ENCODE results near the gene SPRED2.

DNA sequence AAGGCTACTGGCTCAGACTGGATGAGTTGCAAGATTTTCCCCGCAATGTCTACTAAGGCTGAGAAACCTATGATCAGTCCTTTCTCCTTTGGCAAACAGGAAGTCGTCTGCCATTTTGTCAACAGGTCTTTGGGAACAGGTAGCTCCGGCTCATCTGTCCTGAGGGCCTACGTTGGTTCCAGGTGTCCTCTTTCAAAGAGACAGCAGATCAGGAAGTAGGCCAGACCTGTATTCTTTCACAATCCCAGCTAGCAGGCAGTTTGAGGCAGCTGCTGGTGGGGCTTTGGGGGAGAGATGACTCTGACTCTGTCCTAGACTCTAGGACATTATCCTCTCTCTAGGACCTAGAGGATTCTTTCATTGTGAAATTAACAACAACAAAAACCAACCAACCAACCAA is 106.1 kb downstream of the SPRED2 start:
- TF ChIP-seq, protein P1, sequence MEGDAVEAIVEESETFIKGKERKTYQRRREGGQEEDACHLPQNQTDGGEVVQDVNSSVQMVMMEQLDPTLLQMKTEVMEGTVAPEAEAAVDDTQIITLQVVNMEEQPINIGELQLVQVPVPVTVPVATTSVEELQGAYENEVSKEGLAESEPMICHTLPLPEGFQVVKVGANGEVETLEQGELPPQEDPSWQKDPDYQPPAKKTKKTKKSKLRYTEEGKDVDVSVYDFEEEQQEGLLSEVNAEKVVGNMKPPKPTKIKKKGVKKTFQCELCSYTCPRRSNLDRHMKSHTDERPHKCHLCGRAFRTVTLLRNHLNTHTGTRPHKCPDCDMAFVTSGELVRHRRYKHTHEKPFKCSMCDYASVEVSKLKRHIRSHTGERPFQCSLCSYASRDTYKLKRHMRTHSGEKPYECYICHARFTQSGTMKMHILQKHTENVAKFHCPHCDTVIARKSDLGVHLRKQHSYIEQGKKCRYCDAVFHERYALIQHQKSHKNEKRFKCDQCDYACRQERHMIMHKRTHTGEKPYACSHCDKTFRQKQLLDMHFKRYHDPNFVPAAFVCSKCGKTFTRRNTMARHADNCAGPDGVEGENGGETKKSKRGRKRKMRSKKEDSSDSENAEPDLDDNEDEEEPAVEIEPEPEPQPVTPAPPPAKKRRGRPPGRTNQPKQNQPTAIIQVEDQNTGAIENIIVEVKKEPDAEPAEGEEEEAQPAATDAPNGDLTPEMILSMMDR (IDR thresholded peaks at IDR 0.05; ENCODE audit: insufficient read depth, low read length), result no peak
- no peak for TF ChIP-seq GABPA (IDR thresholded peaks at IDR 0.05; ENCODE audit: low read depth)
- TF ChIP-seq POLR2AphosphoS5 (IDR thresholded peaks at IDR 0.05; ENCODE audit: low read depth), result no peak
- TF ChIP-seq REST (IDR thresholded peaks at IDR 0.05; ENCODE audit: insufficient replicate concordance, low read depth), result no peak
- TF ChIP-seq SPI1 (IDR thresholded peaks at IDR 0.05; ENCODE audit: borderline replicate concordance, low read depth), result no peak
